ENCODE results near the gene ITGA8.

ITGA8 gene

DNA sequence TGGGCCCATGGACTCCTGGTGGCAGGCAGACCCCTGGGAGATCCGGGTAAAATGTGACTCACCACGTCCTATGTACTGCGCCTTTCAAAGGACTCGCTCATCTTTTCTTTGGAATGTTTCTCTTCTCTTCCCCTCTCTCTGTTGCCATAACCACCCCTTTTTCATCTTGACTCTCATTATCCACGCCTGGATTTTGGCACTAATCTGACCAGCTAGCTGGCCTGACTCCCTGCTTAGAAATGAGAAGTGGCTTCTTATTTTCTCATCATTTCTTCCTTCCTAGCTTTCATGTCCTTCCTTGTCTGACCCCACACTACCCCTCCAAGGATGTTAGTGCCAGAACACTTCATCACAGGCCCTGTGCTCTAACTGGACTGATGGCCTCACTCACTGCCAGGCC is 250.6 kb downstream of the ITGA8 start:
- H3K27ac ChIP-seq = no peak overlapping the region
- H3K4me3 ChIP-seq = no peak overlapping the region
- TF ChIP-seq, protein P1, sequence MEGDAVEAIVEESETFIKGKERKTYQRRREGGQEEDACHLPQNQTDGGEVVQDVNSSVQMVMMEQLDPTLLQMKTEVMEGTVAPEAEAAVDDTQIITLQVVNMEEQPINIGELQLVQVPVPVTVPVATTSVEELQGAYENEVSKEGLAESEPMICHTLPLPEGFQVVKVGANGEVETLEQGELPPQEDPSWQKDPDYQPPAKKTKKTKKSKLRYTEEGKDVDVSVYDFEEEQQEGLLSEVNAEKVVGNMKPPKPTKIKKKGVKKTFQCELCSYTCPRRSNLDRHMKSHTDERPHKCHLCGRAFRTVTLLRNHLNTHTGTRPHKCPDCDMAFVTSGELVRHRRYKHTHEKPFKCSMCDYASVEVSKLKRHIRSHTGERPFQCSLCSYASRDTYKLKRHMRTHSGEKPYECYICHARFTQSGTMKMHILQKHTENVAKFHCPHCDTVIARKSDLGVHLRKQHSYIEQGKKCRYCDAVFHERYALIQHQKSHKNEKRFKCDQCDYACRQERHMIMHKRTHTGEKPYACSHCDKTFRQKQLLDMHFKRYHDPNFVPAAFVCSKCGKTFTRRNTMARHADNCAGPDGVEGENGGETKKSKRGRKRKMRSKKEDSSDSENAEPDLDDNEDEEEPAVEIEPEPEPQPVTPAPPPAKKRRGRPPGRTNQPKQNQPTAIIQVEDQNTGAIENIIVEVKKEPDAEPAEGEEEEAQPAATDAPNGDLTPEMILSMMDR (IDR thresholded peaks at IDR 0.05) = no peak
- no peak for DNase-seq (ENCODE audit: low spot score)

DNA sequence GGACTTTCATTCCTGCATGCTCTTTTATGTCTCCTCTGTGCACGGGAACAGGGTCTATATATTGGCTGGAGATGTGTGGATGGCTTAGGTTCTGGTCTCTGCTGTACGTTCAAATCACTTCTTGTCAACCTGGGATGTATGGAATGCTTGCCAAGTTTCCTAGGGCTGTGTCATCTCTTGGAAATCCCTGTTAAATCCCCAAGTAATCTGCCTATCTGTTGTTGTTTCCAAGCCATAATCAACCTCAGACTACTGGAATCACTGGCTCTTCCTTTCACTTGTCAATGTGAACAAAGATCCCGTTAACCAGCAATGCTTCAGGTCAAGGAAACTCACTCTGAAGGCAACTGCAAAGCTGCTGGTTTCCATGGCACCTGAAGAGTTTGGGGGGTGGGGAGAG is 255.3 kb downstream of the ITGA8 start:
- DNase-seq (ENCODE audit: low spot score) = no peak
- H3K27ac ChIP-seq = no peak overlapping the region
- H3K4me3 ChIP-seq = no peak overlapping the region
- TF ChIP-seq, protein P1 (IDR thresholded peaks at IDR 0.05) = no peak

Measured in coronary artery (tissue), 2 donors.